Measurements from ENCODE around the gene RFPL1. TPM values are rescaled to one million over a fixed set of nuclear protein-coding genes. Genes with fewer than 3 reads are reported as not detected.
A peak's percentile ranks its signal among the peaks of the same experiment; 100 is the strongest.
"Not testable (repeated sequence)": the region's sequence is repeated elsewhere in the genome, so short reads cannot be mapped to it uniquely, and the experiment has no call there.

Gene RFPL1
- total RNA-seq: not detected

GRCh38 chr22:29438283-29438682 is at the start of gene RFPL1:
Gene RFPL1 (plus strand): TSS chr22:29438583.
- not testable (repeated sequence) for ATAC-seq (replicated peaks); H3K4me1 Mint-ChIP-seq; H3K4me3 Mint-ChIP-seq; H3K9me3 Mint-ChIP-seq; H3K36me3 Mint-ChIP-seq (ENCODE audit: low read depth); H3K27ac Mint-ChIP-seq
- H3K27me3 Mint-ChIP-seq: peaks cover 20% of the 10 kb centered on the region

GRCh38 chr22:29388759-29389090 is 49.7 kb upstream of the RFPL1 start:
- H3K27ac Mint-ChIP-seq: peak overlapping the region; percentile 79
- peaks cover 23% of the 10 kb centered on the region for H3K4me1 Mint-ChIP-seq
- H3K9me3 Mint-ChIP-seq: no peaks in the 10 kb centered on the region
- no peaks in the 10 kb centered on the region for H3K27me3 Mint-ChIP-seq
- peak; percentile 10 for ATAC-seq (replicated peaks)
- peaks cover 14% of the 10 kb centered on the region for H3K36me3 Mint-ChIP-seq (ENCODE audit: low read depth)
- H3K4me3 Mint-ChIP-seq: peak overlapping the region; percentile 85

- peaks cover 22% of the 10 kb centered on the region for H3K4me1 Mint-ChIP-seq
- peaks cover 6% of the 10 kb centered on the region for H3K36me3 Mint-ChIP-seq (ENCODE audit: low read depth)
- no peaks in the 10 kb centered on the region for H3K27me3 Mint-ChIP-seq
- no peaks in the 10 kb centered on the region for H3K9me3 Mint-ChIP-seq
- no peak overlapping the region for H3K4me3 Mint-ChIP-seq
- no peak for ATAC-seq (replicated peaks)
- no peak overlapping the region for H3K27ac Mint-ChIP-seq
Measured at GRCh38 chr22:29390270-29390669, 48.1 kb upstream of the RFPL1 start.

GRCh38 chr22:29391546-29391945 is 46.8 kb upstream of the RFPL1 start:
- ATAC-seq (replicated peaks): no peak
- Mint-ChIP-seq H3K4me3 (no peak overlapping the region), H3K4me1 (peaks cover 16% of the 10 kb centered on the region), H3K36me3 (ENCODE audit: low read depth) (no peaks in the 10 kb centered on the region), H3K9me3 (no peaks in the 10 kb centered on the region), H3K27ac (no peak overlapping the region), H3K27me3 (no peaks in the 10 kb centered on the region)

- Mint-ChIP-seq H3K4me1 (peaks cover 6% of the 10 kb centered on the region), H3K27me3 (no peaks in the 10 kb centered on the region), H3K27ac (no peak overlapping the region), H3K36me3 (ENCODE audit: low read depth) (no peaks in the 10 kb centered on the region), H3K4me3 (no peak overlapping the region), H3K9me3 (no peaks in the 10 kb centered on the region)
- ATAC-seq (replicated peaks): no peak
Measured at GRCh38 chr22:29393019-29393608, 45.3 kb upstream of the RFPL1 start.

GRCh38 chr22:29394931-29395581 is 43.3 kb upstream of the RFPL1 start:
- no peak overlapping the region for H3K4me3 Mint-ChIP-seq
- H3K4me1 Mint-ChIP-seq: peaks cover 6% of the 10 kb centered on the region
- H3K27ac Mint-ChIP-seq: no peak overlapping the region
- ATAC-seq (replicated peaks): peak; percentile 91
- no peaks in the 10 kb centered on the region for H3K27me3 Mint-ChIP-seq
- no peaks in the 10 kb centered on the region for H3K9me3 Mint-ChIP-seq
- H3K36me3 Mint-ChIP-seq (ENCODE audit: low read depth): no peaks in the 10 kb centered on the region

GRCh38 chr22:29396126-29396525 is 42.3 kb upstream of the RFPL1 start:
- Mint-ChIP-seq H3K27ac (no peak overlapping the region), H3K4me1 (peaks cover 6% of the 10 kb centered on the region), H3K36me3 (ENCODE audit: low read depth) (no peaks in the 10 kb centered on the region), H3K27me3 (peaks cover 5% of the 10 kb centered on the region), H3K4me3 (no peak overlapping the region), H3K9me3 (no peaks in the 10 kb centered on the region)
- ATAC-seq (replicated peaks): no peak

GRCh38 chr22:29397791-29398190 is 40.6 kb upstream of the RFPL1 start:
- no peak overlapping the region for H3K27ac Mint-ChIP-seq
- no peak overlapping the region for H3K4me3 Mint-ChIP-seq
- no peaks in the 10 kb centered on the region for H3K9me3 Mint-ChIP-seq
- H3K36me3 Mint-ChIP-seq (ENCODE audit: low read depth): no peaks in the 10 kb centered on the region
- H3K27me3 Mint-ChIP-seq: peaks cover 13% of the 10 kb centered on the region
- ATAC-seq (replicated peaks): no peak
- peaks cover 6% of the 10 kb centered on the region for H3K4me1 Mint-ChIP-seq

GRCh38 chr22:29400576-29400975 is 37.8 kb upstream of the RFPL1 start:
- no peak overlapping the region for H3K27ac Mint-ChIP-seq
- H3K36me3 Mint-ChIP-seq (ENCODE audit: low read depth): no peaks in the 10 kb centered on the region
- H3K27me3 Mint-ChIP-seq: peaks cover 16% of the 10 kb centered on the region
- no peaks in the 10 kb centered on the region for H3K9me3 Mint-ChIP-seq
- ATAC-seq (replicated peaks): no peak
- no peaks in the 10 kb centered on the region for H3K4me1 Mint-ChIP-seq
- no peak overlapping the region for H3K4me3 Mint-ChIP-seq

GRCh38 chr22:29401538-29401937 is 36.8 kb upstream of the RFPL1 start:
- H3K27ac Mint-ChIP-seq; H3K4me1 Mint-ChIP-seq; ATAC-seq (replicated peaks); H3K4me3 Mint-ChIP-seq; H3K9me3 Mint-ChIP-seq; H3K36me3 Mint-ChIP-seq (ENCODE audit: low read depth): not testable (repeated sequence)
- peaks cover 16% of the 10 kb centered on the region for H3K27me3 Mint-ChIP-seq

GRCh38 chr22:29408940-29409339 is 29.4 kb upstream of the RFPL1 start:
- H3K27ac Mint-ChIP-seq: no peak overlapping the region
- ATAC-seq (replicated peaks): no peak
- H3K4me1 Mint-ChIP-seq: no peaks in the 10 kb centered on the region
- no peaks in the 10 kb centered on the region for H3K27me3 Mint-ChIP-seq
- no peaks in the 10 kb centered on the region for H3K9me3 Mint-ChIP-seq
- no peak overlapping the region for H3K4me3 Mint-ChIP-seq
- H3K36me3 Mint-ChIP-seq (ENCODE audit: low read depth): no peaks in the 10 kb centered on the region

GRCh38 chr22:29411569-29412211 is 26.7 kb upstream of the RFPL1 start:
- ATAC-seq (replicated peaks): not testable (repeated sequence)
- H3K4me1 Mint-ChIP-seq: peaks cover 11% of the 10 kb centered on the region

GRCh38 chr22:29412772-29413171 is 25.6 kb upstream of the RFPL1 start:
- not testable (repeated sequence) for H3K27ac Mint-ChIP-seq; H3K27me3 Mint-ChIP-seq; H3K9me3 Mint-ChIP-seq; H3K4me3 Mint-ChIP-seq; H3K36me3 Mint-ChIP-seq (ENCODE audit: low read depth)
- peaks cover 11% of the 10 kb centered on the region for H3K4me1 Mint-ChIP-seq
- peak; percentile 89 for ATAC-seq (replicated peaks)

More at GRCh38 chr22:29411569-29412211, 26.7 kb upstream of the RFPL1 start:
- H3K4me3 Mint-ChIP-seq; H3K9me3 Mint-ChIP-seq; H3K27ac Mint-ChIP-seq; H3K27me3 Mint-ChIP-seq; H3K36me3 Mint-ChIP-seq (ENCODE audit: low read depth): not testable (repeated sequence)

GRCh38 chr22:29414951-29415591 is 23.3 kb upstream of the RFPL1 start:
- peak; percentile 85 for ATAC-seq (replicated peaks)
- H3K9me3 Mint-ChIP-seq; H3K36me3 Mint-ChIP-seq (ENCODE audit: low read depth); H3K27me3 Mint-ChIP-seq: not testable (repeated sequence)
- peak overlapping the region; percentile 82 for H3K4me3 Mint-ChIP-seq
- peak overlapping the region; percentile 83 for H3K27ac Mint-ChIP-seq
- peaks cover 11% of the 10 kb centered on the region for H3K4me1 Mint-ChIP-seq

GRCh38 chr22:29418704-29419103 is 19.7 kb upstream of the RFPL1 start:
- H3K4me1 Mint-ChIP-seq: peaks cover 11% of the 10 kb centered on the region
- not testable (repeated sequence) for H3K27ac Mint-ChIP-seq; H3K36me3 Mint-ChIP-seq (ENCODE audit: low read depth); ATAC-seq (replicated peaks); H3K27me3 Mint-ChIP-seq; H3K4me3 Mint-ChIP-seq; H3K9me3 Mint-ChIP-seq

Data from activated T-helper 17 cell treated with anti-CD3 and anti-CD28 coated beads, Interleukin-2, amount 50 U/mL, for 72 hours (primary cell).